ENCODE measurements around the gene WDR59. TPM values are rescaled to one million over a fixed set of nuclear protein-coding genes. Genes with fewer than 3 reads are reported as not detected.

The WDR59 gene
- total RNA-seq, 2 experiments from 2014 or later: 26.3 to 80.3 TPM

DNA sequence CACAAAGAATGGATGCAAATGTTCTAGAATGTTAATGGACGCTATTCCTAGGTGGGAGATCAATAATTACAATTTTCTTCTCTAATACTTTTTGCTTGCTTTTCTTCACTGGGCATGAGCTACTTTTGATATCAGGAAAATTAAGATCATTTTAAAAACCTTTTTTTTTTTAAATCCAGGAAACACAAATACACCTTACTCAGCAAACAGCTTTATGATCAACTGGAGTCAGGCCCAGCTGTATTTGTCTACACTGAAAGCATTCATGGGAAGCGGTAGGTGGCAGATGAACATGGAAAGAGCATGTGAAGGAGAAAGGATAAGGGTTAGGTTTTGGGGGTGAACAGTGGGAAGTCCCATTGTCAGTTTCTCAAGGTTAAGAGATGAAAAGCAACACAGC, 97.8 kb downstream of the WDR59 start:
- no peak for TF ChIP-seq EZH2phosphoT487 (IDR thresholded peaks at IDR 0.05; ENCODE audit: borderline replicate concordance, low read depth, low read length)
- TF ChIP-seq, protein P1, sequence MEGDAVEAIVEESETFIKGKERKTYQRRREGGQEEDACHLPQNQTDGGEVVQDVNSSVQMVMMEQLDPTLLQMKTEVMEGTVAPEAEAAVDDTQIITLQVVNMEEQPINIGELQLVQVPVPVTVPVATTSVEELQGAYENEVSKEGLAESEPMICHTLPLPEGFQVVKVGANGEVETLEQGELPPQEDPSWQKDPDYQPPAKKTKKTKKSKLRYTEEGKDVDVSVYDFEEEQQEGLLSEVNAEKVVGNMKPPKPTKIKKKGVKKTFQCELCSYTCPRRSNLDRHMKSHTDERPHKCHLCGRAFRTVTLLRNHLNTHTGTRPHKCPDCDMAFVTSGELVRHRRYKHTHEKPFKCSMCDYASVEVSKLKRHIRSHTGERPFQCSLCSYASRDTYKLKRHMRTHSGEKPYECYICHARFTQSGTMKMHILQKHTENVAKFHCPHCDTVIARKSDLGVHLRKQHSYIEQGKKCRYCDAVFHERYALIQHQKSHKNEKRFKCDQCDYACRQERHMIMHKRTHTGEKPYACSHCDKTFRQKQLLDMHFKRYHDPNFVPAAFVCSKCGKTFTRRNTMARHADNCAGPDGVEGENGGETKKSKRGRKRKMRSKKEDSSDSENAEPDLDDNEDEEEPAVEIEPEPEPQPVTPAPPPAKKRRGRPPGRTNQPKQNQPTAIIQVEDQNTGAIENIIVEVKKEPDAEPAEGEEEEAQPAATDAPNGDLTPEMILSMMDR (conservative IDR thresholded peaks at IDR 0.05; ENCODE audit: low read length): no peak
- no peaks in the 10 kb centered on the region for H3K9me2 ChIP-seq (ENCODE audit: insufficient read depth, low read length)
- H3K4me3 ChIP-seq (ENCODE audit: low read depth, low read length, poor library complexity, severe bottlenecking): no peak overlapping the region
- no peak overlapping the region for H3K27ac ChIP-seq (ENCODE audit: low read depth, low read length, poor library complexity, severe bottlenecking)
- H2AFZ ChIP-seq (ENCODE audit: low read length): no peak overlapping the region
- ChIA-PET CTCF (ENCODE audit: unreplicated experiment) (no interaction called here), POLR2A (no interaction called here)
- no TSS peak for BruUV-seq (replicated peaks)
- no peaks in the 10 kb centered on the region for H3K4me1 ChIP-seq (ENCODE audit: insufficient read depth, low read length, poor library complexity, severe bottlenecking)
- no peaks in the 10 kb centered on the region for H3K79me2 ChIP-seq (ENCODE audit: insufficient read depth, low read depth, low read length)
- H3K9me3 ChIP-seq (ENCODE audit: low read length): no peaks in the 10 kb centered on the region
- no peak overlapping the region for H3K4me2 ChIP-seq (ENCODE audit: low read length)
- intact Hi-C loops (cut with micrococcal nuclease; ENCODE audit: unreplicated experiment): no loop called here
- peaks cover 75% of the 10 kb centered on the region for H3K36me3 ChIP-seq (ENCODE audit: insufficient read depth, low read length)
- DNase-seq (ENCODE audit: low spot score): no peak
- H4K20me1 ChIP-seq (ENCODE audit: insufficient read depth, low read length): no peaks in the 10 kb centered on the region

DNA sequence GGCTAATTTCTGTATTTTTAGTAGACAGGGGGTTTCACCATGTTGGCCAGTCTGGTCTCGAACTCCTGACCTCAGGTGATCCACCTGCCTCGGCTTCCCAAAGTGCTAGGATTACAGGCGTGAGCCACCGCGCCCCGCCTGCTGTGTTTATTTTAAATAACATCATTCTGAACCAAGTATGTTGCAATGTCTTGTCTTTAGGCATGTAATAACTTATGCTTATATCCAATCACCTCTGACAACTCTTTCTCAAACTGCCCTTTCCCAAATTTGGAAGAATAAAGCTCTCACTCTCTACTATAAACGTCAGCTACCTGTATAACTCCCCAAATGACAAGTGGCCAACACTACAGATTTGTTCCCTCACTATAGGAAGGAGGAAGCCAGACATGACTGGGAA, 107.2 kb downstream of the WDR59 start:
- ChIA-PET POLR2A (no interaction called here), CTCF (ENCODE audit: unreplicated experiment) (no interaction called here)
- Histone ChIP-seq H3K36me3 (ENCODE audit: insufficient read depth, low read length) (peaks cover 20% of the 10 kb centered on the region; the same call in 1 of the 2 replicates), H3K4me3 (ENCODE audit: low read depth, low read length, poor library complexity, severe bottlenecking) (no peak overlapping the region), H3K9me3 (ENCODE audit: low read length) (no peaks in the 10 kb centered on the region), H3K4me2 (ENCODE audit: low read length) (no peak overlapping the region), H3K27ac (ENCODE audit: low read depth, low read length, poor library complexity, severe bottlenecking) (no peak overlapping the region), H3K4me1 (ENCODE audit: insufficient read depth, low read length, poor library complexity, severe bottlenecking) (no peaks in the 10 kb centered on the region), H4K20me1 (ENCODE audit: insufficient read depth, low read length) (no peaks in the 10 kb centered on the region), H3K9me2 (ENCODE audit: insufficient read depth, low read length) (no peaks in the 10 kb centered on the region), H2AFZ (ENCODE audit: low read length) (no peak overlapping the region), H3K79me2 (ENCODE audit: insufficient read depth, low read depth, low read length) (no peaks in the 10 kb centered on the region)
- intact Hi-C loops (cut with micrococcal nuclease; ENCODE audit: unreplicated experiment): no loop called here
- no TSS peak for BruUV-seq (replicated peaks)
- no peak for TF ChIP-seq EZH2phosphoT487 (IDR thresholded peaks at IDR 0.05; ENCODE audit: borderline replicate concordance, low read depth, low read length)
- TF ChIP-seq, protein P1 (conservative IDR thresholded peaks at IDR 0.05; ENCODE audit: low read length): no peak
- no peak for DNase-seq (ENCODE audit: low spot score)

DNA sequence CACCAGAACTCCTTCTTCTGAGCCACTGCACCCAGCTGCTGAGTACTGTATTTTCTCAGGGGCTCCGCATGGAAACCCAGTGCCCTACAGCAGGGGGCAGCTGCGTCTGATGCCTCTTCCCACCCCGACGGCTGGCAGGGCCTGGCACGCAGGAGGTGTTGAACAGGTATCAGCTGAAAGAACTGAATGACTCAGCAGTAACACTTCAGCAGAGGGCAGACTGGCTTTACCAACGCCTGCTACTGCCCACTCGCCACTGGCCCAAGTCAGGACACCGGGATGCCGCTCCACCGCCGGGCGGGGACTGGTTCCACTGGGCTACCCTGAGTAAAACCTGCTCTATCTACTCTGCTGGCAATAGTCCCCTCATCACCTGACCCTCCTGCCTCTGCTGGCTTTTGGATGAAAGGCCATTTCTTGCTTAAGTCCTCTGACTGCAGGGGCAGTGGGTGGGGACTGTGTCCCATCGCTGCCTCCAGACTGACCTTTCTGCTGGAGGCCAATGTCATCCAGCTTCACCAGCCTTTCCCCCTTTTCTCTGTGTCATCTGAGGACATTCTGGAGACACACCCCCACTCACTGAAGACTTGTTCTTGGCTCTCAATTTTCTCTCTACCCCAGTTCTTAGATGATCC, 109.9 kb downstream of the WDR59 start:
- DNase-seq (ENCODE audit: low spot score): no peak
- Histone ChIP-seq H4K20me1 (ENCODE audit: insufficient read depth, low read length) (no peaks in the 10 kb centered on the region), H2AFZ (ENCODE audit: low read length) (no peak overlapping the region), H3K4me1 (ENCODE audit: insufficient read depth, low read length, poor library complexity, severe bottlenecking) (no peaks in the 10 kb centered on the region), H3K36me3 (ENCODE audit: insufficient read depth, low read length) (peaks cover 17% of the 10 kb centered on the region; the same call in 1 of the 2 replicates), H3K9me3 (ENCODE audit: low read length) (no peaks in the 10 kb centered on the region), H3K4me3 (ENCODE audit: low read depth, low read length, poor library complexity, severe bottlenecking) (no peak overlapping the region), H3K79me2 (ENCODE audit: insufficient read depth, low read depth, low read length) (no peaks in the 10 kb centered on the region), H3K9me2 (ENCODE audit: insufficient read depth, low read length) (no peaks in the 10 kb centered on the region), H3K4me2 (ENCODE audit: low read length) (no peak overlapping the region), H3K27ac (ENCODE audit: low read depth, low read length, poor library complexity, severe bottlenecking) (no peak overlapping the region)
- no peak for TF ChIP-seq EZH2phosphoT487 (IDR thresholded peaks at IDR 0.05; ENCODE audit: borderline replicate concordance, low read depth, low read length)
- TF ChIP-seq, protein P1 (conservative IDR thresholded peaks at IDR 0.05; ENCODE audit: low read length): no peak
- POLR2A ChIA-PET: no interaction called here
- CTCF ChIA-PET (ENCODE audit: unreplicated experiment): interaction anchor here (0.6 kb wide), 1 partner anchor 115 kb away, joined by 3 read pairs; no protein-coding TSS in a partner anchor
- intact Hi-C loops (cut with micrococcal nuclease; ENCODE audit: unreplicated experiment): no loop called here
- BruUV-seq (replicated peaks): no TSS peak
